Caco-2 (cell line): ENCODE data around the gene IQGAP1. TPM values are rescaled to one million over a fixed set of nuclear protein-coding genes. Genes with fewer than 3 reads are reported as not detected.

ENCODE experiments used
- BruUV-seq: library from RNA; stranded (reverse); fragments of 400-500 nt; replicated peaks from 2 replicates; lab custom pipeline; 2021; lab: Mats Ljungman, UMichigan
- CTCF ChIA-PET: fragments of 300-600 bp; sonication (Branson Sonifier 250); formaldehyde crosslinking; loops from one replicate; lab custom pipeline; 2022; ENCODE audit warnings: antibody characterized with exemption; lab: Charles Lee
- POLR2A ChIA-PET: fragments of 300-600 bp; sonication (Branson Sonifier 250); formaldehyde crosslinking; loops from one replicate; lab custom pipeline; 2022; ENCODE audit warnings: antibody characterized with exemption; lab: Charles Lee
- DNase-seq, 2 experiments: peaks; one replicate each; pipeline versions ENCODE4 v3.0.0 to v3.0.0-alpha.2; 2020 to 2022
- H3K27me3 ChIP-seq: replicated peaks from 2 replicates; pipeline ENCODE4 v1.6.0; 2011; ENCODE audit warnings: low read length; ENCODE audit not compliant: control insufficient read depth, insufficient read depth
- H3K36me3 ChIP-seq: 2 replicates; pipeline ENCODE4 v1.5.1; 2011; ENCODE audit warnings: low read length; ENCODE audit not compliant: control insufficient read depth, insufficient read depth
- H3K4me1 ChIP-seq: fragments of 250-450 bp; sonication (Bioruptor Pico); 2 replicates; pipeline ENCODE4 v1.5.1; 2020; ENCODE audit warnings: mild to moderate bottlenecking
- H3K4me3 ChIP-seq: 2 replicates; pipeline ENCODE4 v1.5.1; 2011; ENCODE audit warnings: low read depth, mild to moderate bottlenecking, control low read depth, low read length
- H3K9me3 ChIP-seq: fragments of 250-450 bp; sonication (Bioruptor Pico); 2 replicates; pipeline ENCODE4 v1.5.1; 2020; ENCODE audit warnings: mild to moderate bottlenecking, moderate library complexity
- H3K27ac Mint-ChIP-seq: one replicate; pipeline ENCODE4 v1.8.0; 2022; ENCODE audit warnings: mixed read lengths; ENCODE audit not compliant: unreplicated experiment
- H3K27me3 Mint-ChIP-seq: one replicate; pipeline ENCODE4 v1.8.0; 2022; ENCODE audit warnings: mixed read lengths; ENCODE audit not compliant: insufficient read depth, unreplicated experiment
- H3K36me3 Mint-ChIP-seq: one replicate; pipeline ENCODE4 v1.8.0; 2022; ENCODE audit warnings: mild to moderate bottlenecking, mixed read lengths; ENCODE audit not compliant: insufficient read depth, unreplicated experiment
- H3K4me1 Mint-ChIP-seq: one replicate; pipeline ENCODE4 v1.8.0; 2022; ENCODE audit warnings: low read depth, mixed read lengths; ENCODE audit not compliant: unreplicated experiment
- H3K4me3 Mint-ChIP-seq: one replicate; pipeline ENCODE4 v1.8.0; 2022; ENCODE audit warnings: mild to moderate bottlenecking, moderate library complexity, mixed read lengths; ENCODE audit not compliant: unreplicated experiment
- H3K9me3 Mint-ChIP-seq: one replicate; pipeline ENCODE4 v1.8.0; 2022; ENCODE audit warnings: mixed read lengths; ENCODE audit not compliant: unreplicated experiment
- CTCF ChIP-seq, 2 experiments: fragments of 200-600 bp in 1 of 2; IDR thresholded peaks; 1 replicate in 1 of 2; 2 replicates in 1 of 2; pipeline versions ENCODE4 v1.5.1 to v1.8.0; 2011 to 2022; ENCODE audit warnings: antibody characterized with exemption in 1 of 2, control low read depth in 1 of 2, inconsistent platforms in 1 of 2, low read depth in 1 of 2, low read length in 1 of 2, mild to moderate bottlenecking in 1 of 2, moderate library complexity in 1 of 2; ENCODE audit not compliant: insufficient read depth in 1 of 2, severe bottlenecking in 1 of 2, unreplicated experiment in 1 of 2
- intact Hi-C: fragments of 100-400 bp; cut with micrococcal nuclease; formaldehyde crosslinking; loops from one replicate; pipeline ENCODE4 v1.10.0; 2022; ENCODE audit not compliant: unreplicated experiment
- total RNA-seq: library from RNA; stranded (reverse); gene quantifications from 2 replicates; pipeline ENCODE4 v1.2.3, GENCODE V29; 2022

IQGAP1 gene
- total RNA-seq, 1 experiment from 2014 or later: 142 TPM

GRCh38 chr15:90401495-90401894 is 13.5 kb downstream of the IQGAP1 start:
- ChIA-PET CTCF (interaction anchor here (1.4 kb wide), 1 partner anchor 14 kb away, joined by 12 read pairs; the partner anchor contains the start of gene IQGAP1), POLR2A (interaction anchor here (1.4 to 3.1 kb wide), 2 partner anchors 11 to 13 kb away, joined by 3 to 19 read pairs; partner anchors contain the start of gene IQGAP1)
- H3K9me3 ChIP-seq: no peaks in the 10 kb centered on the region
- DNase-seq: no peak
- H3K36me3 ChIP-seq: no peaks in the 10 kb centered on the region
- Mint-ChIP-seq H3K4me3 (peak overlapping the region; percentile 33), H3K27me3 (no peaks in the 10 kb centered on the region), H3K4me1 (peaks cover 39% of the 10 kb centered on the region), H3K9me3 (no peaks in the 10 kb centered on the region), H3K36me3 (peaks cover 12% of the 10 kb centered on the region), H3K27ac (peak overlapping the region; percentile 96)
- H3K4me3 ChIP-seq: no peak overlapping the region
- intact Hi-C loops: loop anchor here (1.0 kb wide), 1 partner anchor 11 kb away; no protein-coding TSS in a partner anchor
- TF ChIP-seq CTCF (IDR thresholded peaks at IDR 0.05; ENCODE audit: insufficient read depth in 1 of 2, low read depth in 1 of 2, low read length in 1 of 2, severe bottlenecking in 1 of 2, unreplicated experiment in 1 of 2): no peak
- no TSS peak for BruUV-seq
- H3K27me3 ChIP-seq: no peaks in the 10 kb centered on the region
- H3K4me1 ChIP-seq: peaks cover 41% of the 10 kb centered on the region

- Mint-ChIP-seq H3K36me3 (peaks cover 15% of the 10 kb centered on the region), H3K4me1 (peaks cover 46% of the 10 kb centered on the region), H3K27me3 (no peaks in the 10 kb centered on the region), H3K27ac (peak overlapping the region; percentile 96), H3K4me3 (peak overlapping the region; percentile 40), H3K9me3 (no peaks in the 10 kb centered on the region)
- BruUV-seq: no TSS peak
- Histone ChIP-seq H3K4me1 (peaks cover 45% of the 10 kb centered on the region), H3K9me3 (no peaks in the 10 kb centered on the region), H3K27me3 (no peaks in the 10 kb centered on the region), H3K4me3 (no peak overlapping the region), H3K36me3 (no peaks in the 10 kb centered on the region)
- ChIA-PET CTCF (interaction anchor here (1.4 kb wide), 1 partner anchor 14 kb away, joined by 12 read pairs; the partner anchor contains the start of gene IQGAP1), POLR2A (interaction anchor here (1.4 to 3.1 kb wide), 2 partner anchors 11 to 14 kb away, joined by 3 to 19 read pairs; partner anchors contain the start of gene IQGAP1)
- intact Hi-C loops: loop anchor here (2.0 kb wide), 1 partner anchor 13 kb away; the partner anchor contains the start of gene IQGAP1
- no peak for TF ChIP-seq CTCF (IDR thresholded peaks at IDR 0.05; ENCODE audit: insufficient read depth in 1 of 2, low read depth in 1 of 2, low read length in 1 of 2, severe bottlenecking in 1 of 2, unreplicated experiment in 1 of 2)
- no peak for DNase-seq
Observed at GRCh38 chr15:90402223-90402622, 14.2 kb downstream of the IQGAP1 start.

GRCh38 chr15:90402767-90403166 is 14.7 kb downstream of the IQGAP1 start:
- no peak overlapping the region for H3K4me3 ChIP-seq
- H3K4me3 Mint-ChIP-seq: no peak overlapping the region
- POLR2A ChIA-PET: interaction anchor here (3.1 kb wide), 1 partner anchor 14 kb away, joined by 19 read pairs; the partner anchor contains the start of gene IQGAP1

More at GRCh38 chr15:90402767-90403166, 14.7 kb downstream of the IQGAP1 start:
- no TSS peak for BruUV-seq
- H3K4me1 Mint-ChIP-seq: peaks cover 46% of the 10 kb centered on the region
- TF ChIP-seq CTCF (IDR thresholded peaks at IDR 0.05; ENCODE audit: insufficient read depth in 1 of 2, low read depth in 1 of 2, low read length in 1 of 2, severe bottlenecking in 1 of 2, unreplicated experiment in 1 of 2): no peak
- H3K9me3 Mint-ChIP-seq: no peaks in the 10 kb centered on the region
- H3K9me3 ChIP-seq: no peaks in the 10 kb centered on the region
- CTCF ChIA-PET: no interaction called here
- H3K27ac Mint-ChIP-seq: peak overlapping the region; percentile 96
- H3K27me3 Mint-ChIP-seq: no peaks in the 10 kb centered on the region
- no peaks in the 10 kb centered on the region for H3K27me3 ChIP-seq
- intact Hi-C loops: loop anchor here (2.0 kb wide), 1 partner anchor 14 kb away; the partner anchor contains the start of gene IQGAP1
- peaks cover 10% of the 10 kb centered on the region for H3K36me3 Mint-ChIP-seq
- DNase-seq: no peak
- H3K36me3 ChIP-seq: no peaks in the 10 kb centered on the region
- H3K4me1 ChIP-seq: peaks cover 48% of the 10 kb centered on the region
